Natural killer cell treated with Interleukin-12 subunit alpha and Interleukin-12 subunit beta and Interleukin-15 and Interleukin-18, amount 100 ng/mL, for 72 hours (primary cell): ENCODE results near the gene CSTF3. TPM values are rescaled to one million over a fixed set of nuclear protein-coding genes. Genes with fewer than 3 reads are reported as not detected.

Source experiments
- total RNA-seq, 2 donors: library from RNA; stranded (reverse); gene quantifications; one replicate each; pipeline ENCODE4 v1.2.3, GENCODE V29; 2022

Gene CSTF3
- total RNA-seq, 2 donors from 2014 or later, result 26.9 to 27.2 TPM

Other genes with a start within 250 kb of the CSTF3 start
- gene DEPDC7, start 145.6 kb downstream of the CSTF3 start, total RNA-seq, result 1 to 10 TPM; 1.1 to 3.4 TPM
- gene TCP11L1, start 121.9 kb downstream of the CSTF3 start, total RNA-seq, result 10 to 100 TPM; 23.0 to 31.7 TPM
- gene HIPK3, start 95.9 kb upstream of the CSTF3 start, total RNA-seq, result 10 to 100 TPM; 39.1 to 60.3 TPM
- gene KIAA1549L, start 214.6 kb upstream of the CSTF3 start, total RNA-seq, result not detected